ENCODE data around the gene NBAS.

DNA sequence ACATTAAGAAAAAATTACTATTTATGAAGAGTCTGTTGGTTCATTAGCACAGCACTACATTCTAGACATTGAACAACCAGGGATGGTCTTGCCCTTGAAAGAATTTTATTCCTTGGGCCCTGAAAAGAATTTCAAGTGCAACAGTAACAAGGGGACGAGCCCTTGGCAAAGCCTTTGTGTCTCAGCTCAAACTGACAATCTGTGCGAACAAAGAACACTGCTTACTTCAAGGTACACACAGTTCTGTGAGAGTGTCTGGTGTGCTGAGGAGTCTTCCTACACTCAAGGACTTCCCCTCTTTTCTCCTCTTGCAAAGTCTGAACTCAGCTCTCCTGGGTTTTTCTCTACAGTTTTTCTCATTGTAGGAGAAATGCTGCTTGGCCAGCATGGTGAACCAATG is 373.4 kb downstream of the NBAS start:
- TF ChIP-seq CTCF (IDR thresholded peaks at IDR 0.05) = no peak
- TF ChIP-seq POLR2A (IDR thresholded peaks at IDR 0.05) = no peak

All from esophagus squamous epithelium (tissue), 4 donors.